Astrocyte (in vitro differentiated cells and primary cell): Measurements from ENCODE around the gene APP.

Source experiments
- EZH2 ChIP-seq: IDR thresholded peaks from 2 replicates; pipeline ENCODE4 v1.6.1; 2012; ENCODE audit warnings: mild to moderate bottlenecking, low read length, inconsistent platforms; ENCODE audit not compliant: insufficient read depth
- TF ChIP-seq, protein P1 (sequence below): IDR thresholded peaks from 2 replicates; pipeline ENCODE4 v1.5.1; 2011; ENCODE audit warnings: low read depth, mild to moderate bottlenecking, inconsistent platforms, low read length, moderate library complexity; ENCODE audit not compliant: insufficient read depth

DNA sequence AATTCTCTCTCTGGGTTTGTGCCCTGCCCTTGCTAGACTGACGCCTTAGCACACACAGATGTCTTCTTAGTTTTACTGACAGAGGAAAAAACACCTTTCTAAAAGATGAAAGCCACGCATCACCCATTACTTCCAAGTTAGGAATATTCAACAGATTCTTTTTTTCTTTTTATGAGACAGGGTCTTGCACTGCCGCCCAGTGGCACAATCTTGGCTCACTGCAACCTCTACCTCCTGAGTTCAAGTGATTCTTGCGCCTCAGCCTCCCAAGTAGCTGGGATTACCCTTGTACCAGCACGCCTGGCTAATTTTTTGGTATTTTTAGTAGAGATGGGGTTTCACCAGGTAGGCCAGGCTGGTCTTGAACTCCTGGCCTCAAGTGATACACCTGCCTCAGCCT is 169.2 kb downstream of the APP start:
- TF ChIP-seq, protein P1, sequence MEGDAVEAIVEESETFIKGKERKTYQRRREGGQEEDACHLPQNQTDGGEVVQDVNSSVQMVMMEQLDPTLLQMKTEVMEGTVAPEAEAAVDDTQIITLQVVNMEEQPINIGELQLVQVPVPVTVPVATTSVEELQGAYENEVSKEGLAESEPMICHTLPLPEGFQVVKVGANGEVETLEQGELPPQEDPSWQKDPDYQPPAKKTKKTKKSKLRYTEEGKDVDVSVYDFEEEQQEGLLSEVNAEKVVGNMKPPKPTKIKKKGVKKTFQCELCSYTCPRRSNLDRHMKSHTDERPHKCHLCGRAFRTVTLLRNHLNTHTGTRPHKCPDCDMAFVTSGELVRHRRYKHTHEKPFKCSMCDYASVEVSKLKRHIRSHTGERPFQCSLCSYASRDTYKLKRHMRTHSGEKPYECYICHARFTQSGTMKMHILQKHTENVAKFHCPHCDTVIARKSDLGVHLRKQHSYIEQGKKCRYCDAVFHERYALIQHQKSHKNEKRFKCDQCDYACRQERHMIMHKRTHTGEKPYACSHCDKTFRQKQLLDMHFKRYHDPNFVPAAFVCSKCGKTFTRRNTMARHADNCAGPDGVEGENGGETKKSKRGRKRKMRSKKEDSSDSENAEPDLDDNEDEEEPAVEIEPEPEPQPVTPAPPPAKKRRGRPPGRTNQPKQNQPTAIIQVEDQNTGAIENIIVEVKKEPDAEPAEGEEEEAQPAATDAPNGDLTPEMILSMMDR: no peak
- no peak for TF ChIP-seq EZH2
